ENCODE data around the gene HMGXB3.

HMGXB3 gene

GRCh38 chr5:150062216-150062922 lies 61.8 kb downstream of the HMGXB3 start:
- in situ Hi-C loops (cut with HindIII; ENCODE audit: low pct_unique_long_range_greater_than_20kb, low sequenced_read_pairs) = no loop called here

GRCh38 chr5:150063638-150064037 lies 63.1 kb downstream of the HMGXB3 start:
- DNase-seq (ENCODE audit: low read depth in 1 of 2, low spot score in 1 of 2) = no peak
- TF ChIP-seq JUND (IDR thresholded peaks at IDR 0.05; ENCODE audit: low read depth) = no peak
- in situ Hi-C loops (cut with HindIII; ENCODE audit: low pct_unique_long_range_greater_than_20kb, low sequenced_read_pairs) = no loop called here

More at GRCh38 chr5:150062216-150062922, 61.8 kb downstream of the HMGXB3 start:
- TF ChIP-seq JUND (IDR thresholded peaks at IDR 0.05; ENCODE audit: low read depth) = no peak
- DNase-seq (ENCODE audit: low read depth in 1 of 2, low spot score in 1 of 2) = no peak

GRCh38 chr5:150064681-150065220 lies 64.2 kb downstream of the HMGXB3 start:
- in situ Hi-C loops (cut with HindIII; ENCODE audit: low pct_unique_long_range_greater_than_20kb, low sequenced_read_pairs) = no loop called here
- no peak for DNase-seq (ENCODE audit: low read depth in 1 of 2, low spot score in 1 of 2)
- no peak for TF ChIP-seq JUND (IDR thresholded peaks at IDR 0.05; ENCODE audit: low read depth)

- no peak for TF ChIP-seq JUND (IDR thresholded peaks at IDR 0.05; ENCODE audit: low read depth)
Measured at GRCh38 chr5:150065346-150065745, 64.8 kb downstream of the HMGXB3 start.

GRCh38 chr5:150065886-150066285 lies 65.3 kb downstream of the HMGXB3 start:
- no peak for TF ChIP-seq JUND (IDR thresholded peaks at IDR 0.05; ENCODE audit: low read depth)
- in situ Hi-C loops (cut with HindIII; ENCODE audit: low pct_unique_long_range_greater_than_20kb, low sequenced_read_pairs) = no loop called here
- DNase-seq (ENCODE audit: low read depth in 1 of 2, low spot score in 1 of 2) = no peak

More at GRCh38 chr5:150065346-150065745, 64.8 kb downstream of the HMGXB3 start:
- DNase-seq (ENCODE audit: low read depth in 1 of 2, low spot score in 1 of 2) = no peak
- in situ Hi-C loops (cut with HindIII; ENCODE audit: low pct_unique_long_range_greater_than_20kb, low sequenced_read_pairs) = no loop called here

GRCh38 chr5:150066436-150066835 lies 65.9 kb downstream of the HMGXB3 start:
- DNase-seq (ENCODE audit: low read depth in 1 of 2, low spot score in 1 of 2) = no peak
- TF ChIP-seq JUND (IDR thresholded peaks at IDR 0.05; ENCODE audit: low read depth) = no peak
- in situ Hi-C loops (cut with HindIII; ENCODE audit: low pct_unique_long_range_greater_than_20kb, low sequenced_read_pairs) = no loop called here

- no peak for TF ChIP-seq JUND (IDR thresholded peaks at IDR 0.05; ENCODE audit: low read depth)
- in situ Hi-C loops (cut with HindIII; ENCODE audit: low pct_unique_long_range_greater_than_20kb, low sequenced_read_pairs) = no loop called here
- DNase-seq (ENCODE audit: low read depth in 1 of 2, low spot score in 1 of 2) = no peak
Measured at GRCh38 chr5:150066901-150067396, 66.4 kb downstream of the HMGXB3 start.

GRCh38 chr5:150067405-150067960 lies 66.9 kb downstream of the HMGXB3 start:
- in situ Hi-C loops (cut with HindIII; ENCODE audit: low pct_unique_long_range_greater_than_20kb, low sequenced_read_pairs) = no loop called here
- TF ChIP-seq JUND (IDR thresholded peaks at IDR 0.05; ENCODE audit: low read depth) = no peak

GRCh38 chr5:150068071-150068470 lies 67.5 kb downstream of the HMGXB3 start:
- in situ Hi-C loops (cut with HindIII; ENCODE audit: low pct_unique_long_range_greater_than_20kb, low sequenced_read_pairs) = no loop called here
- TF ChIP-seq JUND (IDR thresholded peaks at IDR 0.05; ENCODE audit: low read depth) = no peak
- no peak for DNase-seq (ENCODE audit: low read depth in 1 of 2, low spot score in 1 of 2)

More at GRCh38 chr5:150067405-150067960, 66.9 kb downstream of the HMGXB3 start:
- no peak for DNase-seq (ENCODE audit: low read depth in 1 of 2, low spot score in 1 of 2)

- in situ Hi-C loops (cut with HindIII; ENCODE audit: low pct_unique_long_range_greater_than_20kb, low sequenced_read_pairs) = no loop called here
- peak in 1 of 2 experiments; percentile 16 for DNase-seq (ENCODE audit: low read depth in 1 of 2, low spot score in 1 of 2)
- no peak for TF ChIP-seq JUND (IDR thresholded peaks at IDR 0.05; ENCODE audit: low read depth)
Measured at GRCh38 chr5:150068472-150068871, 67.9 kb downstream of the HMGXB3 start.

GRCh38 chr5:150068961-150069645 lies 68.6 kb downstream of the HMGXB3 start:
- no peak for TF ChIP-seq JUND (IDR thresholded peaks at IDR 0.05; ENCODE audit: low read depth)
- in situ Hi-C loops (cut with HindIII; ENCODE audit: low pct_unique_long_range_greater_than_20kb, low sequenced_read_pairs) = no loop called here
- no peak for DNase-seq (ENCODE audit: low read depth in 1 of 2, low spot score in 1 of 2)

GRCh38 chr5:150069672-150070627 lies 69.4 kb downstream of the HMGXB3 start:
- no peak for DNase-seq (ENCODE audit: low read depth in 1 of 2, low spot score in 1 of 2)
- in situ Hi-C loops (cut with HindIII; ENCODE audit: low pct_unique_long_range_greater_than_20kb, low sequenced_read_pairs) = no loop called here
- no peak for TF ChIP-seq JUND (IDR thresholded peaks at IDR 0.05; ENCODE audit: low read depth)

Measured in T47D (cell line).